ENCODE results near the gene MSN. TPM values are rescaled to one million over a fixed set of nuclear protein-coding genes. Genes with fewer than 3 reads are reported as not detected.

The MSN gene
- total and polyA plus RNA-seq, 10 of the 15 experiments (the other 5 are each of a cell fraction or from before 2014, with no cell fraction given) = 93.8 to 432 (median 270) TPM

DNA sequence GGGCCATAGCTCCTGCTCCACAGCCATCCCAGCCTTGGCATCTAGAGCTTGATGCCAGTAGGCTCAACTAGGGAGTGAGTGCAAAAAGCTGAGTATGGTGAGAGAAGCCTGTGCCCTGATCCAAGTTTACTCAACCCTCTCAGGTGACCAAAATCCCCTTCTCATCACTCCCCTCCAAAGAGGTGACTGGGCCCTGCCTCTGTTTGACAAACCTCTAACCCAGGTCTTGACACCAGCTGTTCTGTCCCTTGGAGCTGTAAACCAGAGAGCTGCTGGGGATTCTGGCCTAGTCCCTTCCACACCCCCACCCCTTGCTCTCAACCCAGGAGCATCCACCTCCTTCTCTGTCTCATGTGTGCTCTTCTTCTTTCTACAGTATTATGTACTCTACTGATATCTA, 73.5 kb downstream of the MSN start:
- in situ Hi-C loops (cut with MboI) = no loop called here

GRCh38 chrX:65741823-65742222, 74.4 kb downstream of the MSN start:
- intact Hi-C loops (cut with micrococcal nuclease; ENCODE audit: unreplicated experiment) = no loop called here
- SMC1A ChIA-PET (ENCODE audit: uncharacterized antibody, unreplicated experiment) = interaction anchor here (1.0 to 1.1 kb wide), 2 partner anchors 11 to 22 kb away, joined by 3 read pairs; no protein-coding TSS in a partner anchor
- Histone ChIP-seq H3K4me1 (ENCODE audit: control insufficient read depth, insufficient read depth, low read length) (no peaks in the 10 kb centered on the region), H3K4me2 (ENCODE audit: control insufficient read depth, insufficient read depth) (no peak overlapping the region), H3K36me3 (ENCODE audit: control insufficient read depth in 2 of 2, insufficient read depth in 2 of 2, low read length in 1 of 2) (peaks cover 3 to 15% of the 10 kb centered on the region in 2 experiments; a peak in 3 of 4 replicates), H3K27ac (ENCODE audit: control insufficient read depth, insufficient read depth) (no peak overlapping the region), H3K4me3 (no peak overlapping the region), H3K27me3 (replicated peaks in 1 of 2; ENCODE audit: control insufficient read depth in 2 of 2, insufficient read depth in 2 of 2, low read length in 1 of 2) (no peaks in the 10 kb centered on the region), H3K9ac (ENCODE audit: control insufficient read depth, insufficient read depth, low read length) (no peak overlapping the region), H3K79me2 (ENCODE audit: control insufficient read depth, insufficient read depth, low read length) (no peaks in the 10 kb centered on the region), H3K9me3 (replicated peaks; ENCODE audit: control insufficient read depth, insufficient read depth, low read length) (no peaks in the 10 kb centered on the region), H4K20me1 (ENCODE audit: control insufficient read depth, insufficient read depth) (no peaks in the 10 kb centered on the region), H2AFZ (ENCODE audit: control insufficient read depth, low read depth, low read length) (no peak overlapping the region)
- POLR2A ChIA-PET = no interaction called here
- in situ Hi-C loops (cut with MboI) = no loop called here
- FAIRE-seq = no peak
- RAD21 ChIA-PET (ENCODE audit: unreplicated experiment) = interaction anchor here (1.1 kb wide), 1 partner anchor 20 kb away, joined by 4 read pairs; no protein-coding TSS in a partner anchor
- no peak for ATAC-seq
- no peak for DNase-seq (ENCODE audit: low read depth, low spot score)
- 0% methylated on average over 2 of the region's 2 CpGs for WGBS (ENCODE audit: insufficient coverage, insufficient replicate concordance, low lambda C conversion rate, missing lambda C conversion rate)
- no TSS peak for BruUV-seq (replicated peaks)
- CTCF ChIA-PET = interaction anchor here (1.6 kb wide), 1 partner anchor 21 kb away, joined by 3 read pairs; no protein-coding TSS in a partner anchor
- TF ChIP-seq EGR1 (IDR thresholded peaks at IDR 0.05; ENCODE audit: borderline replicate concordance in 1 of 2, low read depth in 2 of 2, low read length in 2 of 2) = no peak
- no peak for TF ChIP-seq ZNF207 (IDR thresholded peaks at IDR 0.05; ENCODE audit: borderline replicate concordance)
- TF ChIP-seq PAX5 (IDR thresholded peaks at IDR 0.05; ENCODE audit: borderline replicate concordance, low read depth, low read length) = no peak
- TF ChIP-seq NFYB (IDR thresholded peaks at IDR 0.05; ENCODE audit: insufficient read depth, low read depth, low read length) = no peak
- no peak for TF ChIP-seq RAD21 (IDR thresholded peaks at IDR 0.05; ENCODE audit: insufficient read depth, low read depth, low read length)
- no peak for TF ChIP-seq POU2F2 (IDR thresholded peaks at IDR 0.05; ENCODE audit: borderline replicate concordance, low read depth, low read length)

More for the DNA sequence above, 73.5 kb downstream of the MSN start:
- Histone ChIP-seq H3K27ac (ENCODE audit: control insufficient read depth, insufficient read depth) (no peak overlapping the region), H3K4me3 (no peak overlapping the region), H3K9me3 (replicated peaks; ENCODE audit: control insufficient read depth, insufficient read depth, low read length) (no peaks in the 10 kb centered on the region), H2AFZ (ENCODE audit: control insufficient read depth, low read depth, low read length) (no peak overlapping the region), H3K36me3 (ENCODE audit: control insufficient read depth in 2 of 2, insufficient read depth in 2 of 2, low read length in 1 of 2) (peaks cover 3 to 20% of the 10 kb centered on the region in 2 experiments; a peak in 3 of 4 replicates), H3K79me2 (ENCODE audit: control insufficient read depth, insufficient read depth, low read length) (no peaks in the 10 kb centered on the region), H3K4me2 (ENCODE audit: control insufficient read depth, insufficient read depth) (no peak overlapping the region), H3K4me1 (ENCODE audit: control insufficient read depth, insufficient read depth, low read length) (no peaks in the 10 kb centered on the region), H3K9ac (ENCODE audit: control insufficient read depth, insufficient read depth, low read length) (no peak overlapping the region), H4K20me1 (ENCODE audit: control insufficient read depth, insufficient read depth) (no peaks in the 10 kb centered on the region), H3K27me3 (replicated peaks in 1 of 2; ENCODE audit: control insufficient read depth in 2 of 2, insufficient read depth in 2 of 2, low read length in 1 of 2) (no peaks in the 10 kb centered on the region)
- RAD21 ChIA-PET (ENCODE audit: unreplicated experiment) = interaction anchor here (1.1 kb wide), 1 partner anchor 45 kb away, joined by 5 read pairs; no protein-coding TSS in a partner anchor
- ATAC-seq (no peak; the same call in 1 of the 3 replicates), DNase-seq (ENCODE audit: low read depth, low spot score) (no peak), FAIRE-seq (no peak)
- TF ChIP-seq, protein P1, sequence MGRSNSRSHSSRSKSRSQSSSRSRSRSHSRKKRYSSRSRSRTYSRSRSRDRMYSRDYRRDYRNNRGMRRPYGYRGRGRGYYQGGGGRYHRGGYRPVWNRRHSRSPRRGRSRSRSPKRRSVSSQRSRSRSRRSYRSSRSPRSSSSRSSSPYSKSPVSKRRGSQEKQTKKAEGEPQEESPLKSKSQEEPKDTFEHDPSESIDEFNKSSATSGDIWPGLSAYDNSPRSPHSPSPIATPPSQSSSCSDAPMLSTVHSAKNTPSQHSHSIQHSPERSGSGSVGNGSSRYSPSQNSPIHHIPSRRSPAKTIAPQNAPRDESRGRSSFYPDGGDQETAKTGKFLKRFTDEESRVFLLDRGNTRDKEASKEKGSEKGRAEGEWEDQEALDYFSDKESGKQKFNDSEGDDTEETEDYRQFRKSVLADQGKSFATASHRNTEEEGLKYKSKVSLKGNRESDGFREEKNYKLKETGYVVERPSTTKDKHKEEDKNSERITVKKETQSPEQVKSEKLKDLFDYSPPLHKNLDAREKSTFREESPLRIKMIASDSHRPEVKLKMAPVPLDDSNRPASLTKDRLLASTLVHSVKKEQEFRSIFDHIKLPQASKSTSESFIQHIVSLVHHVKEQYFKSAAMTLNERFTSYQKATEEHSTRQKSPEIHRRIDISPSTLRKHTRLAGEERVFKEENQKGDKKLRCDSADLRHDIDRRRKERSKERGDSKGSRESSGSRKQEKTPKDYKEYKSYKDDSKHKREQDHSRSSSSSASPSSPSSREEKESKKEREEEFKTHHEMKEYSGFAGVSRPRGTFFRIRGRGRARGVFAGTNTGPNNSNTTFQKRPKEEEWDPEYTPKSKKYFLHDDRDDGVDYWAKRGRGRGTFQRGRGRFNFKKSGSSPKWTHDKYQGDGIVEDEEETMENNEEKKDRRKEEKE (IDR thresholded peaks at IDR 0.05) = no peak
- TF ChIP-seq NBN (IDR thresholded peaks at IDR 0.05) (no peak), JUNB (IDR thresholded peaks at IDR 0.05) (no peak)
- CTCF ChIA-PET = interaction anchor here (1.6 kb wide), 1 partner anchor 20 kb away, joined by 3 read pairs; no protein-coding TSS in a partner anchor
- POLR2A ChIA-PET = no interaction called here
- SMC1A ChIA-PET (ENCODE audit: uncharacterized antibody, unreplicated experiment) = interaction anchor here (1.0 to 1.1 kb wide), 3 partner anchors 12 to 55 kb away, joined by 3 to 4 read pairs (median 3); no protein-coding TSS in a partner anchor
- intact Hi-C loops (cut with micrococcal nuclease; ENCODE audit: unreplicated experiment) = no loop called here
- BruUV-seq (replicated peaks) = no TSS peak

All from GM12878 (cell line).